K562 (cell line): ENCODE data around the gene ASB6. TPM values are rescaled to one million over a fixed set of nuclear protein-coding genes. Genes with fewer than 3 reads are reported as not detected.
A peak's percentile ranks its signal among the peaks of the same experiment; 100 is the strongest.

Experiments
- ATAC-seq: fragments of 200-7000 bp; cut with Tn5 transposase; 3 replicates; pipeline ENCODE4 v1.9.1; 2020; ENCODE audit warnings: moderate library complexity
- BruUV-seq: library from RNA; stranded (reverse); fragments of 400-500 nt; replicated peaks from 2 replicates; lab custom pipeline; 2021; lab: Mats Ljungman, UMichigan
- CTCF ChIA-PET: fragments of 300-600 bp; formaldehyde crosslinking; extraction: SDS; loops from one replicate; lab custom pipeline; 2021; ENCODE audit warnings: low intra/inter-chr PET ratio; lab: Yijun Ruan, JAX
- POLR2A ChIA-PET: fragments of 300-600, 350-650 bp; sonication (Branson Sonifier 250); formaldehyde crosslinking; extraction: SDS; loops from one replicate; lab custom pipeline; 2021; ENCODE audit warnings: antibody characterized with exemption, inconsistent platforms; lab: Yijun Ruan, JAX
- DNase-seq, 4 experiments: peaks; one replicate each; pipeline versions ENCODE4 v3.0.0 to v3.0.0-alpha.2; 2011 to 2018; ENCODE audit warnings: low spot score in 3 of 4, mixed read lengths in 3 of 4; ENCODE audit errors: extremely low read depth in 1 of 4
- FAIRE-seq: peaks from 2 replicates; lab custom pipeline; 2011; peaks lifted over from hg19 to GRCh38; lab: Jason Lieb, UNC
- H2AFZ ChIP-seq: 2 replicates; pipeline ENCODE4 v1.6.0; 2011; ENCODE audit warnings: low read depth, low read length, control low read depth, inconsistent platforms
- H3K27ac ChIP-seq: fragments of 200-600 bp; 3 replicates; pipeline ENCODE4 v1.8.0; 2011; ENCODE audit warnings: low read depth, mild to moderate bottlenecking, control low read depth, inconsistent platforms, low read length, moderate library complexity, mixed read lengths; ENCODE audit errors: extremely low read depth
- H3K27me3 ChIP-seq, 2 experiments: fragments of 300-600 bp in 1 of 2; 2 replicates in 1 of 2; 3 replicates in 1 of 2; pipeline versions ENCODE4 v1.6.0 to v1.8.0; 2011; ENCODE audit warnings: inconsistent platforms in 2 of 2, low read length in 2 of 2, mild to moderate bottlenecking in 1 of 2, mixed read lengths in 1 of 2, moderate library complexity in 1 of 2; ENCODE audit not compliant: control insufficient read depth in 2 of 2, insufficient read depth in 2 of 2
- H3K36me3 ChIP-seq: fragments of 300-600 bp; 3 replicates; pipeline ENCODE4 v1.8.0; 2011; ENCODE audit warnings: mild to moderate bottlenecking, low read length, inconsistent platforms; ENCODE audit not compliant: control insufficient read depth, insufficient read depth
- H3K4me1 ChIP-seq, 2 experiments: fragments of 200-600 bp in 1 of 2; replicated peaks in 1 of 2; 2 replicates in 1 of 2; 3 replicates in 1 of 2; pipeline versions ENCODE4 v1.5.1 to v1.8.0; 2011; ENCODE audit warnings: inconsistent platforms in 2 of 2, low read length in 2 of 2, mild to moderate bottlenecking in 1 of 2, mixed read lengths in 1 of 2, moderate library complexity in 1 of 2; ENCODE audit not compliant: control insufficient read depth in 2 of 2, insufficient read depth in 2 of 2
- H3K4me2 ChIP-seq: 2 replicates; pipeline ENCODE4 v1.6.1; 2011; ENCODE audit warnings: low read length, control low read depth, inconsistent platforms, mixed read lengths; ENCODE audit not compliant: insufficient read depth
- H3K4me3 ChIP-seq: fragments of 200-600 bp; sonication (generic), shearing (Covaris generic); 2 replicates; pipeline ENCODE4 v1.5.1; 2016; ENCODE audit warnings: control low read depth, inconsistent platforms
- H3K79me2 ChIP-seq: fragments of 200-600 bp; 3 replicates; pipeline ENCODE4 v1.8.0; 2011; ENCODE audit warnings: low read length, inconsistent platforms; ENCODE audit not compliant: control insufficient read depth, insufficient read depth
- H3K9ac ChIP-seq, 2 experiments: 2 replicates each; pipeline versions ENCODE4 v1.6.0 to v1.6.1; 2011; ENCODE audit warnings: low read depth in 2 of 2, low read length in 2 of 2, control low read depth in 1 of 2, inconsistent platforms in 1 of 2, mild to moderate bottlenecking in 1 of 2, mixed read lengths in 1 of 2; ENCODE audit not compliant: insufficient read depth in 1 of 2
- H3K9me1 ChIP-seq: one replicate; pipeline ENCODE4 v1.6.0; 2011; ENCODE audit warnings: inconsistent platforms, mild to moderate bottlenecking, low read length, moderate library complexity; ENCODE audit not compliant: control insufficient read depth, insufficient read depth
- H3K9me3 ChIP-seq: replicated peaks from 2 replicates; pipeline ENCODE4 v1.5.1; 2011; ENCODE audit warnings: low read depth, low read length, inconsistent platforms; ENCODE audit not compliant: control insufficient read depth, insufficient read depth
- H4K20me1 ChIP-seq: replicated peaks from 2 replicates; pipeline ENCODE4 v1.6.1; 2011; ENCODE audit warnings: low read length, inconsistent platforms, mixed read lengths; ENCODE audit not compliant: control insufficient read depth, insufficient read depth
- EGR1 ChIP-seq: fragments of 450-650 bp; conservative IDR thresholded peaks from 2 replicates; pipeline ENCODE4 v1.6.1; 2017; ENCODE audit warnings: mild to moderate bottlenecking
- FOXK1 ChIP-seq: sonication (generic); formaldehyde crosslinking; IDR thresholded peaks from 2 replicates; pipeline ENCODE4 v1.8.0; 2022; ENCODE audit warnings: missing genetic modification reagents, mild to moderate bottlenecking, borderline replicate concordance
- HEY1 ChIP-seq: fragments of 250-450 bp; sonication (Bioruptor Pico); IDR thresholded peaks from 2 replicates; pipeline ENCODE4 v1.5.0; 2020; ENCODE audit warnings: mild to moderate bottlenecking, moderate library complexity, borderline replicate concordance
- HNRNPLL ChIP-seq: fragments of 200-400 bp; formaldehyde crosslinking; IDR thresholded peaks from 2 replicates; pipeline ENCODE4 v1.6.1; 2017; ENCODE audit warnings: low read length, low read depth, mild to moderate bottlenecking; ENCODE audit not compliant: poor library complexity, severe bottlenecking
- IRF2 ChIP-seq: sonication (generic); formaldehyde crosslinking; IDR thresholded peaks from 2 replicates; pipeline ENCODE4 v1.8.1; 2022; ENCODE audit warnings: mild to moderate bottlenecking, missing genetic modification reagents
- NFE2 ChIP-seq: IDR thresholded peaks from 2 replicates; pipeline ENCODE4 v1.6.1; 2014; ENCODE audit warnings: antibody characterized with exemption, low read depth
- POLR2G ChIP-seq: fragments of 200-400 bp; formaldehyde crosslinking; IDR thresholded peaks from 2 replicates; pipeline ENCODE4 v1.6.1; 2017; ENCODE audit warnings: low read depth, mild to moderate bottlenecking, antibody characterized with exemption, low read length, moderate library complexity
- PRMT5 ChIP-seq: sonication (generic); formaldehyde crosslinking; IDR thresholded peaks from 2 replicates; pipeline ENCODE4 v1.5.0; 2020; ENCODE audit warnings: missing genetic modification reagents
- WGBS: fragments of 100-300 bp; shearing (Covaris generic); methylation state at CpG from one replicate; pipeline ENCODE4 v1.1.6; 2016; ENCODE audit warnings: low coverage, mixed read lengths; ENCODE audit not compliant: insufficient coverage; ENCODE audit errors: missing lambda C conversion rate; 5-methylcytosine and 5-hydroxymethylcytosine counted together
- in situ Hi-C: fragments of 300-500 bp; cut with MboI; formaldehyde crosslinking; loops from 4 replicates; pipeline ENCODE4 v1.15.0; 2018; ENCODE audit warnings: inconsistent platforms, mixed read lengths
- intact Hi-C: fragments of 100-400 bp; cut with micrococcal nuclease; formaldehyde crosslinking; loops from 2 replicates; pipeline ENCODE4 v1.14.2; 2022
- polyA plus RNA-seq, 8 experiments: library from polyadenylated mRNA; depleted of rRNA in 4 of 8; stranded (reverse) in 5 of 8; unstranded in 3 of 8; fragments of >200 nt; fragmentation: Nextera tagmentation in 2 of 8; fragmentation: Illumina TruSeq in 1 of 8; extraction: Ambion mirVana in 2 of 8; extraction: Trizol in 1 of 8; gene quantifications; 2 replicates each; pipeline versions ENCODE4 v1.2.1 to v1.2.3, GENCODE V29; 2011 to 2014; ENCODE audit warnings: inconsistent platforms in 1 of 8, missing spikeins in 1 of 8
- total RNA-seq, 7 experiments: library from RNA; depleted of rRNA in 6 of 7; stranded (reverse); fragments of >200 nt in 6 of 7; fragmentation: Illumina TruSeq in 2 of 7; extraction: Trizol in 2 of 7; gene quantifications; 2 replicates each; pipeline versions ENCODE4 v1.2.1 to v1.2.3, GENCODE V29; 2011 to 2021; ENCODE audit warnings: low replicate concordance in 1 of 7
- TF ChIP-seq, protein P1 (sequence below): fragments of 450-650 bp; IDR thresholded peaks from 2 replicates; pipeline ENCODE4 v1.6.1; 2016; ENCODE audit warnings: missing biosample characterization, missing genetic modification characterization
- TF ChIP-seq, protein P2 (sequence below), 2 experiments: fragments of 450-650 bp in 1 of 2; IDR thresholded peaks; 2 replicates each; pipeline ENCODE4 v1.6.1; 2011 to 2017; ENCODE audit warnings: low read depth in 2 of 2, antibody characterized with exemption in 1 of 2, borderline replicate concordance in 1 of 2, low read length in 1 of 2, mild to moderate bottlenecking in 1 of 2, mixed read lengths in 1 of 2; ENCODE audit not compliant: control insufficient read depth in 1 of 2

The ASB6 gene
- total and polyA plus RNA-seq, 9 of the 15 experiments (the other 6 are each of a cell fraction or from before 2014, with no cell fraction given) = 0.92 to 17.8 (median 11.3) TPM

GRCh38 chr9:129674229-129674628 lies 32.3 kb upstream of the ASB6 start:
- ATAC-seq (no peak), FAIRE-seq (no peak), DNase-seq (peak in 1 of 4 experiments; percentile 17)
- peaks cover 43 to 80% of the 10 kb centered on the region in 2 experiments for H3K27me3 ChIP-seq
- H3K79me2 ChIP-seq = no peaks in the 10 kb centered on the region
- ChIA-PET POLR2A (interaction anchor here (0.6 to 0.9 kb wide), 5 partner anchors 8 to 1007 kb away, joined by 3 to 8 read pairs (median 3); no protein-coding TSS in a partner anchor), CTCF (no interaction called here)
- no peak overlapping the region for H3K9ac ChIP-seq
- H3K4me1 ChIP-seq = peaks cover 0 to 35% of the 10 kb centered on the region in 2 experiments; a peak in 2 of 5 replicates
- H3K9me3 ChIP-seq = peaks cover 2% of the 10 kb centered on the region; the same call in 1 of the 2 replicates
- H3K4me2 ChIP-seq = no peak overlapping the region
- intact Hi-C loops = loop anchor here (10.0 kb wide), 1 partner anchor 979 kb away; no protein-coding TSS in a partner anchor
- no peaks in the 10 kb centered on the region; the same call in 2 of the 3 replicates for H3K36me3 ChIP-seq
- H3K4me3 ChIP-seq = no peak overlapping the region
- no peak overlapping the region for H2AFZ ChIP-seq
- H3K27ac ChIP-seq = no peak overlapping the region
- peaks cover 3% of the 10 kb centered on the region for H3K9me1 ChIP-seq
- 28% methylated on average over 7 of the region's 7 CpGs for WGBS
- TF ChIP-seq EGR1 (0 out of 2 replicates have a peak, but pooled peaks have one; percentile 8), HEY1 (no peak)
- in situ Hi-C loops = loop anchor here (5.0 to 25.0 kb wide), 4 partner anchors 663 to 1459 kb away; partner anchors contain the start of genes COQ4 and TRUB2
- H4K20me1 ChIP-seq = peaks cover 37% of the 10 kb centered on the region
- no TSS peak for BruUV-seq

DNA sequence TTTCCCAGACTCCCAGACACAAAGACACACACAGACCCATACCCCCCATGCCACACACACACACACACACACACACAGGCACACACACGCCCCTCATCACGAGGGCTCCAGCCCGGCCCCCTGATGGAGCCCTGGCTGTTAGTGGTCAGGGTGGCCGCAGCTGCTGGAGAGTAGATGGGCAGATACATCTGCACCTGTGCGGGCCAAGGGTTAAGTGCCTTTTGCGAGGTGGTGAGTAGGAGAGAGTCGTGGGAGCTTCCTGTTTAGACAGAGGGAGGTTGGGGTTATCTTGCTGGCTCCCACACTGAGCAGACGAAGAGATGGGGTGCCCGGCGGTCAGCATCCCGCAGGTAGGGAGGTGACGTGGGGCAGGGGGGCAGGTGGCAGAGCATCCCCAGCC lies 31.7 kb upstream of the ASB6 start:
- Histone ChIP-seq H3K4me3 (no peak overlapping the region), H3K9me3 (peaks cover 2% of the 10 kb centered on the region; the same call in 1 of the 2 replicates), H4K20me1 (peaks cover 31% of the 10 kb centered on the region; the same call in 1 of the 2 replicates), H3K4me2 (no peak overlapping the region), H3K36me3 (no peaks in the 10 kb centered on the region; the same call in 2 of the 3 replicates), H2AFZ (no peak overlapping the region), H3K79me2 (no peaks in the 10 kb centered on the region), H3K9me1 (peaks cover 3% of the 10 kb centered on the region), H3K9ac (no peak overlapping the region), H3K27ac (no peak overlapping the region), H3K27me3 (peaks cover 37 to 75% of the 10 kb centered on the region in 2 experiments), H3K4me1 (peaks cover 0 to 30% of the 10 kb centered on the region in 2 experiments; a peak in 2 of 5 replicates)
- in situ Hi-C loops (loop anchor here (5.0 to 25.0 kb wide), 4 partner anchors 664 to 1459 kb away; partner anchors contain the start of genes COQ4 and TRUB2), intact Hi-C loops (loop anchor here (10.0 kb wide), 1 partner anchor 979 kb away; no protein-coding TSS in a partner anchor)
- no peak for ATAC-seq
- POLR2A ChIA-PET = interaction anchor here (0.6 to 0.9 kb wide), 11 partner anchors 9 to 1466 kb away, joined by 3 to 8 read pairs (median 3); no protein-coding TSS in a partner anchor
- BruUV-seq = no TSS peak
- 16% methylated on average over 12 of the region's 12 CpGs for WGBS
- peak; percentile 23 for FAIRE-seq
- DNase-seq = no peak
- CTCF ChIA-PET = no interaction called here
- no peak for TF ChIP-seq IRF2 (CRISPR knock-in tag)
- TF ChIP-seq, protein P1, sequence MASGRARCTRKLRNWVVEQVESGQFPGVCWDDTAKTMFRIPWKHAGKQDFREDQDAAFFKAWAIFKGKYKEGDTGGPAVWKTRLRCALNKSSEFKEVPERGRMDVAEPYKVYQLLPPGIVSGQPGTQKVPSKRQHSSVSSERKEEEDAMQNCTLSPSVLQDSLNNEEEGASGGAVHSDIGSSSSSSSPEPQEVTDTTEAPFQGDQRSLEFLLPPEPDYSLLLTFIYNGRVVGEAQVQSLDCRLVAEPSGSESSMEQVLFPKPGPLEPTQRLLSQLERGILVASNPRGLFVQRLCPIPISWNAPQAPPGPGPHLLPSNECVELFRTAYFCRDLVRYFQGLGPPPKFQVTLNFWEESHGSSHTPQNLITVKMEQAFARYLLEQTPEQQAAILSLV (tag) = no peak
- no peak for TF ChIP-seq PRMT5
- no peak for TF ChIP-seq FOXK1
- 0 out of 2 replicates have a peak, but pooled peaks have one; percentile 21 for TF ChIP-seq POLR2G
- no peak for TF ChIP-seq NFE2
- TF ChIP-seq, protein P2, sequence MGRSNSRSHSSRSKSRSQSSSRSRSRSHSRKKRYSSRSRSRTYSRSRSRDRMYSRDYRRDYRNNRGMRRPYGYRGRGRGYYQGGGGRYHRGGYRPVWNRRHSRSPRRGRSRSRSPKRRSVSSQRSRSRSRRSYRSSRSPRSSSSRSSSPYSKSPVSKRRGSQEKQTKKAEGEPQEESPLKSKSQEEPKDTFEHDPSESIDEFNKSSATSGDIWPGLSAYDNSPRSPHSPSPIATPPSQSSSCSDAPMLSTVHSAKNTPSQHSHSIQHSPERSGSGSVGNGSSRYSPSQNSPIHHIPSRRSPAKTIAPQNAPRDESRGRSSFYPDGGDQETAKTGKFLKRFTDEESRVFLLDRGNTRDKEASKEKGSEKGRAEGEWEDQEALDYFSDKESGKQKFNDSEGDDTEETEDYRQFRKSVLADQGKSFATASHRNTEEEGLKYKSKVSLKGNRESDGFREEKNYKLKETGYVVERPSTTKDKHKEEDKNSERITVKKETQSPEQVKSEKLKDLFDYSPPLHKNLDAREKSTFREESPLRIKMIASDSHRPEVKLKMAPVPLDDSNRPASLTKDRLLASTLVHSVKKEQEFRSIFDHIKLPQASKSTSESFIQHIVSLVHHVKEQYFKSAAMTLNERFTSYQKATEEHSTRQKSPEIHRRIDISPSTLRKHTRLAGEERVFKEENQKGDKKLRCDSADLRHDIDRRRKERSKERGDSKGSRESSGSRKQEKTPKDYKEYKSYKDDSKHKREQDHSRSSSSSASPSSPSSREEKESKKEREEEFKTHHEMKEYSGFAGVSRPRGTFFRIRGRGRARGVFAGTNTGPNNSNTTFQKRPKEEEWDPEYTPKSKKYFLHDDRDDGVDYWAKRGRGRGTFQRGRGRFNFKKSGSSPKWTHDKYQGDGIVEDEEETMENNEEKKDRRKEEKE (IDR thresholded peaks at IDR 0.05; ENCODE audit: borderline replicate concordance in 1 of 2, control insufficient read depth in 1 of 2, low read depth in 2 of 2, low read length in 1 of 2) = no peak
- TF ChIP-seq HNRNPLL = no peak
